ENCODE data around the gene MSH4. TPM values are rescaled to one million over a fixed set of nuclear protein-coding genes. Genes with fewer than 3 reads are reported as not detected.
"Not testable (repeated sequence)": the region's sequence is repeated elsewhere in the genome, so short reads cannot be mapped to it uniquely, and the experiment has no call there.

MSH4 gene
- total RNA-seq, 1 donor from 2014 or later = 0.44 TPM

DNA sequence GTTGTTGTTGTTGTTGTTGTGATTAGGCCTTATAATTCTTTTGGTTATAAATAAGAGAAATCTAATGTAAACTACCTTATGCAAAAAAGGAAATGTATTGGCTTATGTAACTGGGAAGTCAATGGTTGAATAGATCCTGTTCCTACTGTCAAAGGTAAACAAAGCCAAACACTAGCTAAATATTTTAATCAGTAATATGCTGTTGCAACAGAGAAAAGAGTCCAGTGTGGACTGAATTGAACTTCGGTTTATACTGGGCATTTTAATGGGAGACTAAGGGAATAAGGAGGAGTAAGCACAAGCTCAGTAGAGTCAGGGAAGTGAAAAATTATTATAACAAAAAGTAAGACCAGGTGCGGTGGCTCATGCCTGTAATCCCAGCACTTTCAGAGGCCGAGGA is 15.4 kb downstream of the MSH4 start:
- DNase-seq (ENCODE audit: low spot score) = no peak
- Mint-ChIP-seq H3K4me1 (ENCODE audit: unreplicated experiment) (peaks cover 6% of the 10 kb centered on the region), H3K27me3 (ENCODE audit: unreplicated experiment) (no peaks in the 10 kb centered on the region), H3K4me3 (ENCODE audit: unreplicated experiment) (no peak overlapping the region), H3K36me3 (ENCODE audit: low read depth, unreplicated experiment) (no peaks in the 10 kb centered on the region), H3K9me3 (ENCODE audit: unreplicated experiment) (no peaks in the 10 kb centered on the region), H3K27ac (ENCODE audit: unreplicated experiment) (no peak overlapping the region)
- TF ChIP-seq, protein P1, sequence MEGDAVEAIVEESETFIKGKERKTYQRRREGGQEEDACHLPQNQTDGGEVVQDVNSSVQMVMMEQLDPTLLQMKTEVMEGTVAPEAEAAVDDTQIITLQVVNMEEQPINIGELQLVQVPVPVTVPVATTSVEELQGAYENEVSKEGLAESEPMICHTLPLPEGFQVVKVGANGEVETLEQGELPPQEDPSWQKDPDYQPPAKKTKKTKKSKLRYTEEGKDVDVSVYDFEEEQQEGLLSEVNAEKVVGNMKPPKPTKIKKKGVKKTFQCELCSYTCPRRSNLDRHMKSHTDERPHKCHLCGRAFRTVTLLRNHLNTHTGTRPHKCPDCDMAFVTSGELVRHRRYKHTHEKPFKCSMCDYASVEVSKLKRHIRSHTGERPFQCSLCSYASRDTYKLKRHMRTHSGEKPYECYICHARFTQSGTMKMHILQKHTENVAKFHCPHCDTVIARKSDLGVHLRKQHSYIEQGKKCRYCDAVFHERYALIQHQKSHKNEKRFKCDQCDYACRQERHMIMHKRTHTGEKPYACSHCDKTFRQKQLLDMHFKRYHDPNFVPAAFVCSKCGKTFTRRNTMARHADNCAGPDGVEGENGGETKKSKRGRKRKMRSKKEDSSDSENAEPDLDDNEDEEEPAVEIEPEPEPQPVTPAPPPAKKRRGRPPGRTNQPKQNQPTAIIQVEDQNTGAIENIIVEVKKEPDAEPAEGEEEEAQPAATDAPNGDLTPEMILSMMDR (IDR thresholded peaks at IDR 0.05; ENCODE audit: unreplicated experiment) = no peak

DNA sequence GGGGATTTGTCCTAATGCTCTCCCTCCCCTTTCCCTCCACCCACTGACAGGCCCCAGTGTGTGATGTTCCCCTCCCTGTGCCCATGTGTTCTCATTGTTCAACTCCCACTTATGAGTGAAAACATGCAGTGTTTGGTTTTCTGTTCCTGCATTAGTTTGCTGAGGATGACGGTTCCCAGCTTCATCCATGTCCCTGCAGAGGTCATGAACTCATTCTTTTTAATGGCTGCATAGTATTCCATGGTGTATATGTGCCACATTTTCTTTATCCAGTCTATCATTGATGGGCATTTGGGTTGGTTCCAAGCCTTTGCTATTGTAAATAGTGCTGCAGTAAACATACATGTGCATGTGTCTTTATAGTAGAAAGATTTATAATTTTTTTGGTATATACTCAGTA is 26.9 kb downstream of the MSH4 start:
- H3K36me3 Mint-ChIP-seq (ENCODE audit: low read depth, unreplicated experiment); H3K9me3 Mint-ChIP-seq (ENCODE audit: unreplicated experiment); H3K4me1 Mint-ChIP-seq (ENCODE audit: unreplicated experiment); H3K27ac Mint-ChIP-seq (ENCODE audit: unreplicated experiment); DNase-seq (ENCODE audit: low spot score); H3K4me3 Mint-ChIP-seq (ENCODE audit: unreplicated experiment); H3K27me3 Mint-ChIP-seq (ENCODE audit: unreplicated experiment): not testable (repeated sequence)

DNA sequence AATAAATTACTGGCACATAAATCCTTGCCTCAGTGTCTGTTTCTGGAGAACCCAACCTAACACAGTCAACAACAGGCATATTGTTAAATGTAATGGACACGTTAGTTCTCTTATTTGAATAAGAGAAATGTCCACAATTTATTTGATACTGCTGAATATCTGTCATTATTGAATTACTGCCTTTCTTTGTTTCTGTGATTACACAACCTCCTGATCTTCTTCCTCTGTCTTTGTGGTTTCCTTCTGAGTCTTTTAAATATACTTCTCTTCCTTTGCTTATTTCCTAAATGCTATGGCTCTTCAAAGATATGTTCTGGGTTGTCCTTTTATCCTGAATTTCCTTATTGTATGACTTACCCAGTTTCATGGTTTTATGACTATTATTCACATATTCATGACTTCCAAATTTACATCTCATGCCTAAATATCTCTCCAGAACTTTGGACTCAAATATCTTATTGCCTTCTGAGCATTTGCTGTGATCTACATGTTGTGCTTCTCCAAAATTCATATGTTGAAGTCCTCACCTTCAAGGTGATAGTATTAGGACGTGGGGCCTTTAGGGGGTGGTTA is 39.9 kb downstream of the MSH4 start:
- TF ChIP-seq, protein P1 (IDR thresholded peaks at IDR 0.05; ENCODE audit: unreplicated experiment) = no peak
- Mint-ChIP-seq H3K27me3 (ENCODE audit: unreplicated experiment) (no peaks in the 10 kb centered on the region), H3K27ac (ENCODE audit: unreplicated experiment) (no peak overlapping the region), H3K9me3 (ENCODE audit: unreplicated experiment) (no peaks in the 10 kb centered on the region), H3K36me3 (ENCODE audit: low read depth, unreplicated experiment) (no peaks in the 10 kb centered on the region), H3K4me3 (ENCODE audit: unreplicated experiment) (no peak overlapping the region), H3K4me1 (ENCODE audit: unreplicated experiment) (peaks cover 3% of the 10 kb centered on the region)
- DNase-seq (ENCODE audit: low spot score) = no peak

DNA sequence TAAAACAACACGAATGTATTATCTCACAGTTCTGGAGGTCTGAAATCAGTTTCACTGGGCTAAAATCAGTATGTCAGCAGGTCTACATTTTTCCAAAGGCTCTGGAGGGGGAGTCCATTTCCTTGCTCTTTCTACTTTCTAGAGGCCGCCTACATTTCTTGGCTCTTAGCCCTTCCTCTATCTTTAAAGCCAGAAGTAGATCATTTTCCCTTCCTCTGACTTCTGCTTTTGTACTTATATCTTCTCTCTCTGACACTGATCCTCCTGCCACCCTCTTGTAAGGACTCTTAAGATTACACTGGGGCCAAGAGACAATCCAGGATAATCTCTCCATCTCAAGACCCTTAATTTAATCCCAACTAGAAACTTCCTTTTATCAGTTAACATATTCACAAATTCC is 41.4 kb downstream of the MSH4 start:
- Mint-ChIP-seq H3K27ac (ENCODE audit: unreplicated experiment) (no peak overlapping the region), H3K4me3 (ENCODE audit: unreplicated experiment) (no peak overlapping the region), H3K27me3 (ENCODE audit: unreplicated experiment) (no peaks in the 10 kb centered on the region), H3K4me1 (ENCODE audit: unreplicated experiment) (peaks cover 3% of the 10 kb centered on the region), H3K36me3 (ENCODE audit: low read depth, unreplicated experiment) (no peaks in the 10 kb centered on the region), H3K9me3 (ENCODE audit: unreplicated experiment) (no peaks in the 10 kb centered on the region)
- no peak for DNase-seq (ENCODE audit: low spot score)
- TF ChIP-seq, protein P1 (IDR thresholded peaks at IDR 0.05; ENCODE audit: unreplicated experiment) = no peak

DNA sequence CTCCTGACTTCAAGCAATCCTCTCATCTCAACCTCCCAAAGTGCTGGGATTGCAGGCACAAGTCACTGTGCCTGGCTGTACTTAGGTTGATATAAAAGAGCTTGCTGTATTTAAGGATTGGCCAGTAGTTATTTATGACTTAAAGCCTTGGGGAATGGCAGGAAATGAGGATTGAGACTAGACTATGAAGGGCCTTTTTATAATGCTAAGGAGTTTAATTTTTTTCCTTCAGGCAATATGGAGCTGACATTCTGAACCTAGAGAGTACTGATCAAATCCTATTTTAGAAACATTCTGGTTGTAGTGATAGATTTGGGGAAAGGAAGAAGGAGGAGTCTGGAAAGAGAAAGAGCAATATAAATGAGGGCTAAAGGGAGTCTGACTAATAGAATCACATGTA is 44.7 kb downstream of the MSH4 start:
- Mint-ChIP-seq H3K36me3 (ENCODE audit: low read depth, unreplicated experiment) (no peaks in the 10 kb centered on the region), H3K9me3 (ENCODE audit: unreplicated experiment) (no peaks in the 10 kb centered on the region), H3K4me1 (ENCODE audit: unreplicated experiment) (peaks cover 3% of the 10 kb centered on the region), H3K27ac (ENCODE audit: unreplicated experiment) (no peak overlapping the region), H3K27me3 (ENCODE audit: unreplicated experiment) (no peaks in the 10 kb centered on the region), H3K4me3 (ENCODE audit: unreplicated experiment) (no peak overlapping the region)
- DNase-seq (ENCODE audit: low spot score) = no peak
- TF ChIP-seq, protein P1 (IDR thresholded peaks at IDR 0.05; ENCODE audit: unreplicated experiment) = no peak
